ELR (cell line): Measurements from ENCODE around the gene COX4I2.
"Not testable (repeated sequence)": the region's sequence is repeated elsewhere in the genome, so short reads cannot be mapped to it uniquely, and the experiment has no call there.

Experiments
- DNase-seq: peaks from one replicate; pipeline ENCODE4 v3.0.0-alpha.2; 2015; ENCODE audit warnings: low read depth

COX4I2 gene

DNA sequence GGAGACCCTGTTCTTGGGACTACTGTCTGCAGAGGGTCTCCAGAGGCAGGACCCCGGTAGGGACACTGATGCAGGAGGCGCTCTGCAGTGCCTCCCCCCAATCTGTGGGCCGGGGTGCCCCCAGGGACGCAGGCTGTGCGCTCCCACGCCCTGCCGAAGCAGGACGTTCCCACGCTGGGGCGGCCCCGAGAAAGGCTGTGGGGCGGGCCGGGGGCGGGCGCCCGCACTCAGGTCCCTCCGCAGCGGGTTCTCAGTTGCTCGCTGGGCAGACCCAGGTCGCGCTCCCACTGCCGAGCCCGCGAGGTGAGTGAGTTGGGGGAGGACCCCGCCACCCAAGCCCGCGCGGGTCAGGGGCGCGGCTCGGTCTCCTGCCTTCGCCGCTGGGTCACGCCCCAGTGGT is at the start of gene COX4I2:
TSS of gene COX4I2 (plus strand) at position 253 of the 400 bp plus-strand sequence. CDS start 1,106 bp downstream, outside the sequence.
- DNase-seq: no peak

DNA sequence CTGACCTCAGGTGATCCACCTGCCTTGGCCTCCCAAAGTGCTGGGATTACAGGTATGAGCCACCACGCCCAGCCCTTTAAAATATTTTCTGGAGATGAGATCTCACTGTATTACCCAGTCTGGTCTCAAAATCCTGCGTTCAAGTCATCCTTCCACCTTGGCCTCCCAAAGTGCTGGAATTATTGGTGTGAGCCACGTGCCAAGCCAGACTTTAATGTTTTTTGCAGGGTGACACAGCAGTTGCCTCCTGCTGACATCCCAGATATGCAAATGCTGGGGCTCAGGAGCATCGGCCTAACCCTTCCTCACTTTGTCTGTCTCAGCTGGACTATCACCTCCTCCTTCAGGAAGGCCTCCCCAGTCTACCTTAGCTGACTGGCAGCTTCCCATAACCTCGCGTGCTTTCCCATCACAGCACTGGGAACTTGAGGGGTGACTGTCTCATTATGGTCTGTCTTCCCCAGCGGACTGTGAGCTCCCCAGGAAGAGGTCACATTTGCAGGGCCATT is 46.9 kb upstream of the COX4I2 start:
- no peak for DNase-seq

DNA sequence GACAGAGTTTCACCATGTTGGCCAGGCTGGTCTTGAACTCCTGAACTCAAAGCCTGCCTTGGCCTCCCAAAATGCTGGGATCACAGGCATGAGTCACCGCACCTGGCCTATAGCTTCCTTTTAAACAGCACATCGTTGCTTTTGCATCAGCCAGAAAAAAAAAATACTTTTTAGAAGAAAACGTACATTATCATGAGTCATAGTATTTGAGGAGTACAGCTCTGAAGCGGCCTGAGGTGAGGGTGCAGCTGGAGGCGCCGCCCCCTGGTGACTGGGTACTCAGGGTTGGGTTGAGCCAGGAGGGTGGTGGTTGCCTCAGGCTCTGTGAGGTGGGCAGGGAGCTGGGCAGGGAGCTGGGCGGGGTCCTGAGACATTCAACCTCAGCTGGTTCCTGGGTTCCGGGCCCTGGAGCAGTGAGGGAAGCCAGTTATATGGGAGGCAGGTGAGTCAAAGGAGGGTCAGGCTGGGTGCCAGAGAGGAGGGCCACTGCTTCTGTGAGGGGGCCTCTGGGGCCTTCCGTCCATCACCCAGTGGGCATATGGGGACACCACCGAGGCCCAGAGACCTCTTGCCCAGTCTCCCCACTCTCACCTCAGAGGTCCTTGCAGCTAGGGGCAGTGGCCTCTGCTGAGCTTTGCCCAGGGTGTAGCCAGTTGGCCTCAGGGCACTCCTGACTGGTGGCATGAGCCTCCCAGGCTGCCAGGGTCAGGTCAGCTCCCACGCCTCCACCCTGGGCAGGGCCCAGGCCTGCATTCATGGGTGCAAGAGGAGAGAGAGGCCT is 44.3 kb upstream of the COX4I2 start:
- peak; percentile 100 for DNase-seq

DNA sequence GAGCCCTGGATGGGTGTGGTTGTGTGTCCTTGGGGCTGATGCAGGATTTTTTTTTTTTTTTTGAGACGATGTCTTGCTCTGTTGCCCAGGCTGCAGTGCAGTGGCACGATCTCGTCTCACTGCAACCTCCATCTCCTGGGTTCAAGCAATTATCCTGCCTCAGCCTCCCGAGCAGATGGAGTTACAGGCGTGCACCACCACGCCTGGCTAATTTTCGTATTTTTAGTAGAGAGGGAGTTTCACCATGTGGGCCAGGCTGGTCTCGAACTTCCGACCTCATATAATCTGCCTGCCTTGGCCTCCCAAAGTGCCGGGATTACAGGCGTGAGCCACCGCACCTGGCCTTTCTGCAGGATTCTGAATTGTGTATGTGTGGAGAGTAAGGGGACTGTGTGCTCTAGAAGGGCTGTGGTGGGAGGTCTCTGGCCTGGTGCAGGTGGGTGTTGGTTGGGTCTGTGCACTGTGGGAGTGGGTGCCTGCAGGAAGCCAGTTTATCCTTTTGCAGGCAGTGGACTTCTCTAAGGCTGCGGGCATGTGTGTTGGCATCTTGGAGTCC is 43.6 kb upstream of the COX4I2 start:
- no peak for DNase-seq

DNA sequence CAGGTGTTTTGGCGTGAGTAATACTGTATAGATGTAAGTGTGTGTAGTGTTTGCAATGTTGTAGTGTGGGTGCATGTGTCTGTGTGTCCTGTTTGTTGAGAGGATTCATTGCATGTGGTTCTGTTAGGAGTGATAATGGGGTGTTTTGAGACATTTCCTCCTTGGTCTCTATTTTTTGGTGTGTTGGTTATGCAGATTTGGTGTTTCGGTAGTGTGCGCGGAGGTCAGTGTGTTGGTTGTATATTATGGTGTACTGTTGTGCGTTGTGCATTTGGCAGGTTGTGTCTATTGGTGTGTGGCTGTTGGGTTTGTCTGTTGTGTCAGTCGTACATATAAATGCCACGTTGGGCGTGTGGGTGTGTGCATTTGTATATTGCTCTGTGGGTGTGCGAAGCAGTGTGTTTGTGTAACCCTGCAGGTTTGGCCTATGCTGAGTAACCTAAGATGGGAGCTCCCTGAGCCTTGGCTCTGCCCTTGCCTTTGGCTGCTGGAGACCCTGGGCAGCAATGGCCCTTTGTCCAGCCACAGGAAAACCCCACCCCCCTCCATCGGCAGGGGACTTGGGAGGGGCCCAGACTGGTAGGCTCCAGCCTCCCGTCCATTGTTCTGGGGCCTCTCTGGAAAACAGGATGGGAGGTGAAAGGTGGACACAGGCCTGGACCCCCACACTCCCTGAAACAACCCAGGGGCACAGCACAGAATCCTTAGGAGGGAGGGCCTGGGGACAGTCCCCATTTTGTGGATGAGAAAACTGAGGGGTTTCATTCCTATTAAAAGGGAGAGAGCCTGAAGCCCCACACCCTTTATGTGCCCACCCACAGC is 42.9 kb upstream of the COX4I2 start:
- DNase-seq: peak; percentile 39

DNA sequence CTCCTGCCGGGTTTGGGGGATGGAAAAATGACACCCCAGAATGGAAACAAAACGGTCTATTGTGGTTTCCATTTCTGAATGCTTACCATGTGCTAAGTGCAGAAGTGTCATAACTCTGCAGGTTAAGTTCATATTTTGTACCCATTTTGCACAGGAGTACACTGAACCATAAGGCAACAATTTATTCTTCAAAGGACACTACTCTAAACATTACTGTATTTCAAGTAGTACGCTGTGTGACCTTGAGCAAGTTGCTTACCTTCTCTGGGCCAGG is 42.4 kb upstream of the COX4I2 start:
- DNase-seq: no peak

DNA sequence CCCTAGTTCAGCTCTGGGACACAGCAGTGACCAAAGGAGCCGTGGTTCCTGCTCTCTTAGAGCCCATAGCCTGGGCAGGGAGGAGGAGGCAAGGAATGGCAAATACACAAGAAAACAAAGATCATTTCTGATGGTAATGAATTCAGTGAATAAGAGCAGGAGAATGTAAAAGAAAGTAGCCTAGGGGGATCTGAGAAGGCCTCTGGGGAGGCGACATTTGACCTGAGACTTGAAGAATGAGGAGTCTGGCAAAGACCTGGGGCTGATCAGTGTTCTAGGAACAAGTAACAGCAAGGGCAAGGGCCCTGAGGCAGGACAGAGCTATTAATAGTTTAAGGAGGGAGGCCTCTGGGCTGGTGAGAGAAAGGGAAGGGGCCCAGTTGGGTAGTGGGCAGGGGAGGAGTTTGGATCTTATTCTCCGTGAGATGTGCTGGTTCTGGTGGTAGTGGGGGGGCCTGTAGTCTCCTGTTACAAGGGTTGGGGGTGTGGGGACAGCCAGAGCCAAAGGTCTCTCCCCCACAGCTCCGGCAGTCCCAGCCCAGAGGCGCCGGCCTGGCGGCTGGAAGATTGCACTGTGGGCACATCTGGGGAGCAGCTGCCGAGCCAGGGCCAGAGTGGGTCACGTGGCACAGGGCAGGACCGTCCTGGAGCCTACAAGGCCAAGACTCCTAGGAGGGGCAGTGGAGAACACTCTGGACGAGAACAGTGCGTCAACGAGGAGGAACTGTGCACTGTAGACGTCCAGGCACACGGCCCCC is 41.9 kb upstream of the COX4I2 start:
- peak; percentile 100 for DNase-seq

DNA sequence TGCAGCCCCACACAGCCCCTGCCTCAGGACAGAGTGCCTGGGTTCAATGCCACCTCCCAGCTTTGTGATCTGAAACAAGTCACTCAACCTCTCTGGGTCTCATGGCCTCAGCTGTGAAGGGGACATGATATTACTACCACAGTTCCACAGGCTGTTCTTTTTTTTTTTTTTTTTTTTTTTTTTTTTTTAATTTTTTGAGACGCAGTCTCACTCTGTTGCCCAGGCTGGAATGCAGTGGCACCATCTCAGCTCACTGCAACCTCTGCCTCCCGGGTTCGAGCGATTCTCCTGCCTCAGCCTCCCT is 41.3 kb upstream of the COX4I2 start:
- not testable (repeated sequence) for DNase-seq

DNA sequence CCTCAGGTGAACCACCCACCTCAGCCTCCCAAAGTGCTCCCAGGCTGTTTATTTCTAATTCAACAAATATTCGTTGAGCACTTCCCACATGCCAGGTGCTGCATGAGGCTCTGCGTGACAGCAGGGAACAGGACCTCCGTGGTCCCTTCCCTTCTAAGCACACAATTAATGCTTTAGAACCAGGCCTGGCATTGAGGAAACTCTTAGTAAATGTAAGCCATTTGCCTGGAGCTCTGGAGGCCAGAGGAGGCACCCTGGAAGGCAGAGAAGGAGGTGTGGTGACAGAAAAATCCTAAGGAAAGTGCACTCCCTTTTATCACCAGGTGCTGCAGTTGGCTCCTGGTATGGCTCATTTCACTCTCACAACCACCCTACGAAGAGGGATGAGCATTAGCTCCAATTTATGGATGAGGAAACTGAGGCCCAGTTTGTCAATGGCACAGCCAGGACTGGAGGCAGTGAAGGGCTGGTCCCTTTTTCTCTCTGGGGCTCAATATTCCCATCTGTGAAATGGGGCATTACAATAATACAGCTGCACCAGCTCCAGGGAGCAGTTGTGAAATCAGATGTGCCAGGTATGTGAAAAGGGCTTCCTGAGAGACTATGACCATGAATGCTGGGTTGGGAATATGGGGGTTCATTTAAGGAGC is 40.8 kb upstream of the COX4I2 start:
- no peak for DNase-seq

DNA sequence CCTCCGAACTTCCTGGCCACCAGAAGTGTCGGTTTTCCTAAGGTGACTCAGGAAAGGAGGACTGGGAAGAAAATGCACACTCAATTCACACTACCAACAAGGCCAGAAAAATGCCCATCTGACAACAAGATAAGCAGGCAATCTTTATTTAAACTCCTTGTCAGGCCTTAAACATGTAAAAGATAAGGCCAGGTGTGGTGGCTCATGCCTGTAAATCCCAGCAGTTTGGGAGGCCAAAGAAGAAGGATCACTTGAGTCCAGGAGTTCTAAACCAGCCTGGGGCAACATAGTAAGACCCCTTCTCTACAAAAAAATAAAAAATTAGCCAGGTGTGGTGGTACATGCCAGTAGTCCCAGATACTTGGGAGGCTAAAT is 40.2 kb upstream of the COX4I2 start:
- DNase-seq: no peak

DNA sequence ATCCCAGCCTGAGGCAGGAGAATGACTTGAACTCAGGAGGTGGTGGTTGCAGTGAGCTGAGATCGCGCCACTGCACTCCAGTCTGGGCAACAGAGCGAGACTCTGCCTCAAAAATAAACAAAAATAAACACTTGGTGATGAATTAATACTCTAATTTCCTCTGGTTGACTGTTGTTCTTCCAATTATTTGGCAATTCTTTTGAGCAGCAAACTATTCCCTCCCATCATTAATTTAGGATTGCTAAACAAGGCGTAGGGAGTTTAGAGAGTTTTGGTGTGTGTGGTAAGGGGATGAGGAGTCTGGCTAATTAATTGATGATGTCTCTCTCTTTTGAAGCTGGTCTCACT is 35.3 kb upstream of the COX4I2 start:
- DNase-seq: no peak

DNA sequence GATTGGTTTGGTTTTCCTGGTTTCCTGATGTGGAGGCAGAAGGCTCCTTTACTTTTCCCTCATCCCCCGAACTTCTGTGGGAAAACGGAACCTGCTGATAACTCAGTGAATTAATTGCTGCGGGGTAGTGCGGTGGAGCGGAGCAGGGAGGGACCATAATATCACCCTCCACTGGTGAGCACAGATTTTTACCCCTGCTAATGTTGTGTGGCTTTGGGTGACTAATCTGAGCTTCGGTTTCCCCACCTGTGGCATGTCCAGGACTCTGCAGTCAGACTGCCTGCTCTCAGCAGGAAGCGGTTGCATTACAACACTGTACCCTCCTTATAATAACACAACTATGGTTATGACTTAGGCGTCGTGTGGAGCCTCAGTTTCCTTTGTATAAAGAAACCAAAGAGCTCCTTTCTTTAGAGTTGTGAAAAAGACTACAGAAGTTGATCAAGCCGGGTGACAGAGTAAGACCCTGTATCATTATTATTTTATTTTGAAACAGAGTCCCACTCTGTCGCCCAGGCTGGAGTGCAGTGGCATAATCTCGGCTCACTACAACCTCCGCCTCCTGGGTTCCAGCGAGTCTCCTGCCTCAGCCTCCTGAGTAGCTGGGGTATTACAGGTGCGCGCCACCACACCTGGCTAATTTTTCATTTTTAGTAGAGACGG is 34.8 kb upstream of the COX4I2 start:
- peak; percentile 98 for DNase-seq

DNA sequence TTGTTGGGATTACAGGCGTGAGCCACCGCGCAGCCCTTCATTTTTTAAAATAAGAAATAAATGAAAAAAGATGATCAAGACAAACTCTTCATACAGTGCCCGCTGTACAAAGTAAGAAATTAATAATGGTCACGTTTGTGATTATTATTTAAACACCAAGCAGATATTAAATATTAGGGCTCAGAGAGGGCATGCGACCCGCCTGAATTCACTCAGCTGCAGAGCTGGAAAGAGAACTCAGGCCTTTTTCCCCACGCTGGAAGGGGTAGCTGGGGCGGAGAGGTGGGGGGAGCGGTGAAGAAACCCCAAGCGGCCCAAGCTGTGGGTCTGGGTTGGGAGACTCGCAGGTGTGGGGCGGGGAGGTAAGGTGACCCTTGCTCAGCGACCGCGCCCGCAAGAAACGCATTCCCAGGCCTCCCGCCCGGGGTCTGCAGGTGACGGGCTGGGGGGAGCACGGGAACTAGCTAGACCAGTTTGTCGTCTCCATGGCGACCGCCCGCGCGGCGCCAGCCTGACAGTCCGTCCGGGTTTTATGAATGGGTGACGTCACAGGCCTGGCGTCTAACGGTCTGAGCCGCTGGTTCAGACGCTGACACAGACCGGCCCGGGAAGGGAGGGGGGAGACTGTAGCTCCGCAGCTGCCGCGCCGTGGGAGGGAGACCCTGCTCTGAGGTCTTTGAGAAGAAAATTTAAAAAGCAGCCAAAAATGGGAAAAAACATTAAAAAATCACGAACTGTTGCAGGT is 33.7 kb upstream of the COX4I2 start:
- DNase-seq: peak; percentile 100

DNA sequence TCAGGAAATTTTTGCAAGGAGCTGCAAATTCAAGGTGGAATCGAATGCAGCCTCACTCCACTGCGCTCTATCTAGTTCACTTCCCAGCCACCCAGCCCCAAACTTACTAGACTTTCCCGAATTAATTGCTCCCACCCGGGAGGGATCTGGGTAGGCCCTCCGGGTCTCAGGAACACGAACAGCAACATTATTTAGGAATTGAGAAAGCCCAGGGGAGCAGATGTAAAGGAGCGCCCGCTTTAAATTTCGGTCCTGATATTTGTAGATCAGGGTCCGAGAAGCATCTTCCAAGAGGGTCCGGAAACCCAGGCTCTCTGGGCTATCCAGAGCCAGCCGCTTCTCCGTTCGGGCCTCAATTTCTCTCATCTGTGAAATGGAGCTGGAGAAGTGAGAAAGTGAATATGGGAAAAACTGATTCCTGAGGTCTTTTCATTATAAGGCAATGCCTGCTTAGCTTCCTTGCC is 33.1 kb upstream of the COX4I2 start:
- no peak for DNase-seq

DNA sequence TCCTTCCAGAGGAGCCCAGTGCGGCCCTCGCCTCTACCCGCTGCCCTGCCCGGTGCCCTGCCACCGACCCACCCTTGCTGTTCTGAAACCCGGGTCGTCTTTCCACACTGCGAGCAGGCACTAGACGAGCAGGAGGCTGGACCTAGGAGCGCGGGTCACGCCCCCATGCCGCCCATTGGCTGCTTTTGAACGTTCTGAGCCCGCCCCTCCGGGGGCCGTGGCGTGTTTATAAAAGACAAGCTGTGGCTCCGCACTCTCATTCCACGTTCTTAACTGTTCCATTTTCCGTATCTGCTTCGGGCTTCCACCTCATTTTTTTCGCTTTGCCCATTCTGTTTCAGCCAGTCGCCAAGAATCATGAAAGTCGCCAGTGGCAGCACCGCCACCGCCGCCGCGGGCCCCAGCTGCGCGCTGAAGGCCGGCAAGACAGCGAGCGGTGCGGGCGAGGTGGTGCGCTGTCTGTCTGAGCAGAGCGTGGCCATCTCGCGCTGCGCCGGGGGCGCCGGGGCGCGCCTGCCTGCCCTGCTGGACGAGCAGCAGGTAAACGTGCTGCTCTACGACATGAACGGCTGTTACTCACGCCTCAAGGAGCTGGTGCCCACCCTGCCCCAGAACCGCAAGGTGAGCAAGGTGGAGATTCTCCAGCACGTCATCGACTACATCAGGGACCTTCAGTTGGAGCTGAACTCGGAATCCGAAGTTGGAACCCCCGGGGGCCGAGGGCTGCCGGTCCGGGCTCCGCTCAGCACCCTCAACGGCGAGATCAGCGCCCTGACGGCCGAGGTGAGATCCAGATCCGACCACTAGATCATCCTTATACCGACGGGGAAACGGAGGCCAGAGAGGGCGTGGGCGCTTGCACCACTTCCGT is 32.4 kb upstream of the COX4I2 start, which contains the start of gene ID1:
TSS of gene ID1 (plus strand) at position 259 of the 871 bp plus-strand sequence. CDS start at position 358, 99 bp downstream.
- peak; percentile 100 for DNase-seq

DNA sequence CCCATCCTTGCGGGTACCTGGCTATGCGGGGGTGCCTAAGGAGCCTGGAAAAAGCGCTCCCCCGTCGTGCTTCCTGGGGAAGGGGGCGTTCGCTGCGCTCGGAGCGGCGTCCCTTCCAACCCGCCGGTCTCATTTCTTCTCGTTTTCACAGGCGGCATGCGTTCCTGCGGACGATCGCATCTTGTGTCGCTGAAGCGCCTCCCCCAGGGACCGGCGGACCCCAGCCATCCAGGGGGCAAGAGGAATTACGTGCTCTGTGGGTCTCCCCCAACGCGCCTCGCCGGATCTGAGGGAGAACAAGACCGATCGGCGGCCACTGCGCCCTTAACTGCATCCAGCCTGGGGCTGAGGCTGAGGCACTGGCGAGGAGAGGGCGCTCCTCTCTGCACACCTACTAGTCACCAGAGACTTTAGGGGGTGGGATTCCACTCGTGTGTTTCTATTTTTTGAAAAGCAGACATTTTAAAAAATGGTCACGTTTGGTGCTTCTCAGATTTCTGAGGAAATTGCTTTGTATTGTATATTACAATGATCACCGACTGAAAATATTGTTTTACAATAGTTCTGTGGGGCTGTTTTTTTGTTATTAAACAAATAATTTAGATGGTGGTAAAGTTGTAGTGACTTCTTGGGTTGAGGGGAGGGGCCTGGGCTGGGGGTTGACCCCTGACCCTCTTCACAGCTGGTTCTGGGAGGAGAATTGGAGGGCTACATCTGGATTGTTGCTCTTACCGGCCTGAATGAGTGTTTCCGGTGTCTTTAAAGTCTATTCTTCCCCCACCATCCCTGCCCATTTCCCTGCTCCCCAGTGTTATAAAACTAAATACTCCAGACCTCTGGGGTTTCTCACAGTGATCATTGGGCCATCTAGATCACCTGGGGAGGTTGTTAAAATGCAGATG is 31.6 kb upstream of the COX4I2 start:
- peak; percentile 43 for DNase-seq

DNA sequence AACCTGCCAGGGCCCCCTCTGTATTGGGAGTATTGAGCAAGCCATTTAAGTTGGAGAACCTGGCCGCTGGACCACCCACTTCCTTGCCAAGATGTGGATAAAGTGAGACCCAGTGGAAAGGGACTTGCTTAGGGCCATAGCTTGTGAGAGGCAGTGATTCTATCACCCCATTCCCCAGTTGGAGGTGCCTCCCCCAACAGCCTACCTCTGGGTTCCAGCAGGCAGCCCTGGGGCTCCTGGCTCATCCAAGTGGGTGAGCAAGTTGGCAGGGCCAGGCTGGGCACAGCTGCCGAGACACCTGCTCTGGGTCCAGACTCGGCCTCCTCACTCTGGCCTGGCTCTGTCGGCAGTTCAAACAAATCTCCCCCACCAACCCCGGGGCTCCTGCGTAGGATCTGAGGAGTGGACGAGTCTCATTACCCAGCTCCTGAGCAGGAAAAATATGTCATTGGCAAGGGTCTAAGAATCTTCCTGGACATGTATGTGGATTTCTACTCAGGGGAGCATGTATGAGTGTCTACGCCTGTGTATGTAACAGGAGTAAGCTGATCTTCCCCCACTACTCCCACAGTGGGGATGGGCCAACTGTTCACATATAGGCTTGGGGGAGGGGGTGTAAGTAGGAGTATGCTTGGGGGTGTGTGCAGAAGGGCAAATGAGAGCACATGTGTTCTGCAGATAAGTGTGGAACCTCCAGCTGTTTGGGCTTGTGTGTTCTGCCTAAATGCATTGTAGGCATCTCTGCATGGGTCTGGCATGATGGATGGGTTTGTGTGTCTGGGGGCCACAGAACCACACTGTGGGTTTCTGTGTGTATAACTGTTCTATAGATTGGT is 30.7 kb upstream of the COX4I2 start:
- DNase-seq: peak; percentile 93
